Measurements from ENCODE around the gene SCNM1. TPM values are rescaled to one million over a fixed set of nuclear protein-coding genes. Genes with fewer than 3 reads are reported as not detected.

SCNM1 gene
- total RNA-seq, 1 donor from 2014 or later = 34.6 TPM

GRCh38 chr1:151137789-151138188 is 28.2 kb upstream of the SCNM1 start:
- Histone ChIP-seq H3K27ac (no peak overlapping the region), H3K4me3 (no peak overlapping the region), H3K27me3 (no peaks in the 10 kb centered on the region), H3K9me3 (no peaks in the 10 kb centered on the region), H3K36me3 (no peaks in the 10 kb centered on the region), H3K4me1 (no peaks in the 10 kb centered on the region)
- no peak for ATAC-seq
- no peak for TF ChIP-seq CTCF (IDR thresholded peaks at IDR 0.05)
- no peak for DNase-seq
- intact Hi-C loops (cut with DNase I) = no loop called here

- no peak for TF ChIP-seq CTCF (IDR thresholded peaks at IDR 0.05)
- H3K36me3 ChIP-seq = no peaks in the 10 kb centered on the region
- no peak overlapping the region for H3K27ac ChIP-seq
- H3K27me3 ChIP-seq = no peaks in the 10 kb centered on the region
- no peak for ATAC-seq
- intact Hi-C loops (cut with DNase I) = no loop called here
- peaks cover 24% of the 10 kb centered on the region for H3K4me1 ChIP-seq
- no peaks in the 10 kb centered on the region for H3K9me3 ChIP-seq
- H3K4me3 ChIP-seq = no peak overlapping the region
- no peak for DNase-seq
Observed at GRCh38 chr1:151142411-151143056, 23.4 kb upstream of the SCNM1 start.

GRCh38 chr1:151143057-151143435 is 22.9 kb upstream of the SCNM1 start:
- H3K27me3 ChIP-seq = no peaks in the 10 kb centered on the region
- H3K4me3 ChIP-seq = no peak overlapping the region
- DNase-seq (no peak), ATAC-seq (no peak)
- intact Hi-C loops (cut with DNase I) = no loop called here
- no peak overlapping the region for H3K27ac ChIP-seq
- no peaks in the 10 kb centered on the region for H3K9me3 ChIP-seq
- no peaks in the 10 kb centered on the region for H3K36me3 ChIP-seq
- H3K4me1 ChIP-seq = peaks cover 24% of the 10 kb centered on the region
- no peak for TF ChIP-seq CTCF (IDR thresholded peaks at IDR 0.05)

GRCh38 chr1:151143986-151144385 is 22.0 kb upstream of the SCNM1 start:
- intact Hi-C loops (cut with DNase I) = no loop called here
- no peaks in the 10 kb centered on the region for H3K36me3 ChIP-seq
- ATAC-seq (no peak), DNase-seq (no peak)
- no peaks in the 10 kb centered on the region for H3K27me3 ChIP-seq
- H3K4me3 ChIP-seq = no peak overlapping the region
- no peak overlapping the region for H3K27ac ChIP-seq
- H3K4me1 ChIP-seq = peaks cover 24% of the 10 kb centered on the region
- no peaks in the 10 kb centered on the region for H3K9me3 ChIP-seq
- no peak for TF ChIP-seq CTCF (IDR thresholded peaks at IDR 0.05)

- Histone ChIP-seq H3K27ac (no peak overlapping the region), H3K4me3 (peak overlapping the region; percentile 65), H3K4me1 (peaks cover 24% of the 10 kb centered on the region), H3K27me3 (no peaks in the 10 kb centered on the region), H3K9me3 (no peaks in the 10 kb centered on the region), H3K36me3 (no peaks in the 10 kb centered on the region)
- ATAC-seq (peak; percentile 45), DNase-seq (no peak)
- intact Hi-C loops (cut with DNase I) = no loop called here
- TF ChIP-seq CTCF (IDR thresholded peaks at IDR 0.05) = no peak
Observed at GRCh38 chr1:151144474-151145303, 21.3 kb upstream of the SCNM1 start.

All from upper lobe of right lung (tissue), 1 donor.